ENCODE results near the gene SLC2A4.

The SLC2A4 gene

GRCh38 chr17:7307686-7308624, 26.4 kb downstream of the SLC2A4 start:
- no peak for DNase-seq

GRCh38 chr17:7308625-7309433, 27.3 kb downstream of the SLC2A4 start:
- DNase-seq = peak; percentile 66

DNA sequence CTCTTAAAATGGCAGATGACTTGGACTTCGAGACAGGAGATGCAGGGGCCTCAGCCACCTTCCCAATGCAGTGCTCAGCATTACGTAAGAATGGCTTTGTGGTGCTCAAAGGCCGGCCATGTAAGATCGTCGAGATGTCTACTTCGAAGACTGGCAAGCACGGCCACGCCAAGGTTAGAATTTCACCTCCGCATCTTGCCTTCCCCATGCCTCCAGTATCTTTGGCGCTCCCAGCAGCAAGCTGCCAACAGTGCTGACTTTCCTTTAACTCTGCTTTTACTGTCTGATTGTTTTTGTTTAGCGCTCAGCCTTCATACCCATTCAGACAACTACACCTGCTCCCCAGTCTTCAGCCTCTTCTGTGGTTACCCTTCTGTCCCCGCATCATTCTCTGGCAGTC, 28.1 kb downstream of the SLC2A4 start:
- DNase-seq = no peak

DNA sequence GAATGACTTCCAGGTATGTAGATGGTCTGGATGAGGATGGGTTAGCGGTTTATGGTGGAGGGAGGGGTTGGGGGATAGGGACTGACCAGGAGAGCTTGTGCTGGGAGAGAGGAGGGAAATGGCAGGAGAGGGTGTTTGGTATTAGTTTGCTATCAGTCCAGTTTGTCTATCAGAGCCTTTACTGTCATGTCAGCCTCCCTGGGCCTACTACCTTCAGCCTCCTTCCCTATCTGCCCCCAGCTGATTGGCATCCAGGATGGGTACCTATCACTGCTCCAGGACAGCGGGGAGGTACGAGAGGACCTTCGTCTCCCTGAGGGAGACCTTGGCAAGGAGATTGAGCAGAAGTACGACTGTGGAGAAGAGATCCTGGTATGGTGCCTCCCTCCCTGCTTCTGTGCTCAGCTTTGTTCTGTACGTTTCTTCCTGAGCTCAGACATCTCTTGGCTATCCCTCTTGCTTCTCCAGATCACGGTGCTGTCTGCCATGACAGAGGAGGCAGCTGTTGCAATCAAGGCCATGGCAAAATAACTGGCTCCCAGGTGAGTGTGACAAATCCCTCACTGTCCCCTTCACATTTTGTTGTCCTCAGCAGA, 29.7 kb downstream of the SLC2A4 start:
- DNase-seq = no peak

- no peak for DNase-seq
Measured at GRCh38 chr17:7312432-7313087, 31.0 kb downstream of the SLC2A4 start.

GRCh38 chr17:7313088-7313889, 31.8 kb downstream of the SLC2A4 start:
- DNase-seq = no peak

DNA sequence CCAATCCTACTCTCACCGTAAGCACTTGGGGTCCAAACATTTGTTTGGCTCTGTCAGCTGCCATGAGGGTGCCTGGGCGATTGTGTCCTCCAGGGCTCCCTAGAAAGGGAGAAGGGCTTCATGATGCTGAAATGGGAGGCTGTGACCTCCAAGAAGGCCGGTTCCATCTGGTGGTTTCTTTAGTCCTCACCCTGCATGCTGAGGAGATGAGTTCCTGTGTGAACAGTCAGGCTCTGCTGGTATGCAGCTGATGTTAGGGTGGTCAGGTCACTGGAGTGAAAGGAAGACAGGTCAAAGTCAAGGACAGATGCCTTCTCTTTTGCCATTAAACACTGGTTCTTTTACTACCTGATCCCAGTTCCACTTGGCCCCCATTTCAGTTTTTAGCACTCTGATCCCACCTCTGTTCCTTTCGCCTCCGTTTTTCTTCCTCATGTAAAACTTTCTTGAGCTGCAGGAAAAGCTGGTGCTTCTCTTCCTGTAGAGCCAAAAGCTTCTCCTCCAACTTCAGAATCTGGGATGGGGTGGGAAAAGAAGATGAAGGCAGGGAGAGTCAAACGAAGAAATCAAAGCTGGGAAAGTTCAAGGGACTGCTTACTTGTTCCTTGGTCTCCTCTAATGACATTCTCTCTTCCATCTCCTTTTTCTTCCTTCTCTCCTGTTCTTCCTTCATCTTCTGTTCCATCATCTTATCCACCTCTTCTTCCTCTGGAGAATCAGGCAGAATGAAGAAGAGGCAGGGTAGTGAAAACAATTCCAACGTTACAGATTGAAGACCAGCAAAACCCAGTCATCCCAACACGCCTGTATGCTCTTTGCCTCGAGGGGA, 32.6 kb downstream of the SLC2A4 start:
- no peak for DNase-seq

- DNase-seq = peak; percentile 74
Measured at GRCh38 chr17:7314719-7315569, 33.4 kb downstream of the SLC2A4 start, which contains the start of gene GPS2. GPS2 (minus strand) TSS chr17:7315360; CDS start chr17:7315052, 308 bp downstream.

DNA sequence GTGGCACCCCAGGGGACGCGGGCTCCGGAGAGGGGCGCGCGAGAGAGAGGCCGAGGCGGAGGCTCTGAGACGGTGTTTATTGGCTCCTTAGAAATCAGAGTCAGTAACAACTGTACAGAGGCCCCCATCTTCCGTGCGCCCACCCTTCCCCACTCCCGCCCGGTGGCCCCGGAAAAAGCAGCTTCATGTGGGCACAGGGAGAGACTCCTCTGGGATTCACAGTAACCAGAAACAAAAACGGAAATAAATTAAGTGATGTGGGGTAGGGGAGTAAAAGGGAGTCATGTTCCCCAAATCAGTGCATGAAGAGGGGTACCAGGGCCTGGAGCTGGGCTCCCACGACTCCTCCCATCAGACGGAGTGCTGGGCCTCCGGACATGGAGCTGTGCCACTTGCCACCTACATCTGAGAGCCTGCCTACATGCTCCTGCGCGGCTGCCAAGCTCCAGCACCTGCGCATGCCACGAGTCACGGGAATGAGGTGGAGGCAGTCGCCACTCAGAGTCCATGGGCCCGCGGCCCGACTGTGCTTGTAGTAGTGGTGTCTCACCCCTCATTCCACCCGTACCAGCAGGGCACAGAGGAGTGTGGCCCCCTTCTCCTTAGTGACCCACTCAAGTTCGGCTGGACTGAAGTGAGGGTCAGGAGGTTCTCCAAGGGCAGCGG, 34.2 kb downstream of the SLC2A4 start:
- DNase-seq = no peak

DNA sequence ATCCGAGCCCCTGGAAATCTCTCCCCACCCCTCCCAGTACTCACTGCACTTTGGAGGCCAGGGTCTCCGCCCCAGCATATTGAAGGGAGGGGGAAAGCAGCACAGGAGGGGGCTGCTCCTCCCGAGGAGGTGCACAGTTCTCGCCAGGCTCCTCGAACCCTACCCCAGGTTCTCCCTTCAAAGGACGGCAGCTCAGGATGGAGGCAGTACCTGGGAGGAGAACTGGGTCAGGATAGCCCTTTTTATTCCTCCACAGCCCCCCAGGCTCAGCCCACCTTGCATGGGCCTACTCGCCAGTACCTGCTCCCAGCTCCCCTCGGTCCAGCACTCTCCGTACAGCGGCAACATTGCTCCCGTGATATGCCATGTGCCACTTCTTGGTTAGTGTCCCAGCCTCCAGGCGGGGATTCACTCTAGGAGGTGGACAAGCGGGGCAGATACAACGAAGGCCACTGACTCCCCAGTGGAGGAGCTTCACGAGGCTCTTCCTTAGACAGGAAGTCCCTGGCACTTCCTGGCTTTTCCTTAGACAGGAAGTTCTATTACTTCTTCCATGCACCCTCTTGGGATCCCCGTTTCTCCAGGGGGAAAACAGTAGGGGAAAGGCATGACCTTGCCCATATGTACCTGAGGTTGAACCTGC, 35.8 kb downstream of the SLC2A4 start:
- no peak for DNase-seq

GRCh38 chr17:7318121-7318860, 36.8 kb downstream of the SLC2A4 start:
- no peak for DNase-seq

- DNase-seq = no peak
Measured at GRCh38 chr17:7321466-7321865, 39.9 kb downstream of the SLC2A4 start.

DNA sequence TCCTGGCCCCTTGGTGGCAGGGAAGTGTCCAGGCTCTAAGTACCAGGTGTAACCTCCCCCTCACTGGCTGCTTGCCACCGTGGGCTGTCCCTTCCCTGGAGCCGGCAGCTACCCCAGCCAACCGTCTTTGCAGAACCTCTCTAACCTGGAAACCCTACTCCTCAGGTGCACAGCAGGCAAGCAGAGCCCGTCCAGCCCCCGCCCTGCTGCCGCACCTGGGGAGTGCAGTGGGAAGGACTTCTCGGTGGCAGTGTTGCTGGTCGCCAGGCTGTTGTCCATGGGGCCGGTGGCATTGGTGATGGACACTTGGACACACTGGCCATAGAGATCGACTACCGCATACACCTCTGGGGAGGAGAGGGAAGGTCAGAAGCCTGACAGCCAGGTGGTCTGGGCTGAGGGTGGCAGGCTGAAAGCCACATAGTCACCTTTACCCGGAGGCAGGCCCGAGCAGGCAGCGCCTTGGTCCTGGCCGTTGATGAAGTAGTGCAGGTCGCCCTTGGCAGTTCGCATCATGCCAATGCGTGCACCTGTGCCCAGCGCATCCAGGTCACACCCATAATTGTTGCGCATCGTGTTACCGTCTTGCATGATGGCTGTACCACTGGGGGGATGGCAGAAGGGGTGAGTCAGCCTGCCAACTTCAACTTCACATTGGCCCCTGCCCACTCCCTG, 41.1 kb downstream of the SLC2A4 start:
- no peak for DNase-seq

- no peak for DNase-seq
Measured at GRCh38 chr17:7323731-7324437, 42.4 kb downstream of the SLC2A4 start.

DNA sequence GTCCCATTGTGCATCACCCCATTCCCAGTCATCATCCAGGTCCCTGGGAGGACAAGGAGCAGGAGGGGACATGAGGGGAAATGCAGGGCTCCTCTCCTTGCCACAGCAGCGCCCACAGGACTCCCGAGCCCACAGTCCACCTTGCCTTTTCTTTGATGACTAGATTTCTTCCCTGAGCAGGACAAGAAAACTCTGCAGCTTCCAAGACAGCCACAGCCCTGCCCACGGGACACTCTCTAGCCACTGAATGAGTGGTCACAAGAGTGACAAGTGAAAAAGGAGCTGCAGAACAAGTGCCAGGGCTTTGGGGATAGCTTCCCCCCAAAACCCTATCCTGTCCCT, 42.9 kb downstream of the SLC2A4 start:
- no peak for DNase-seq

GRCh38 chr17:7325031-7325528, 43.6 kb downstream of the SLC2A4 start:
- DNase-seq = no peak

DNA sequence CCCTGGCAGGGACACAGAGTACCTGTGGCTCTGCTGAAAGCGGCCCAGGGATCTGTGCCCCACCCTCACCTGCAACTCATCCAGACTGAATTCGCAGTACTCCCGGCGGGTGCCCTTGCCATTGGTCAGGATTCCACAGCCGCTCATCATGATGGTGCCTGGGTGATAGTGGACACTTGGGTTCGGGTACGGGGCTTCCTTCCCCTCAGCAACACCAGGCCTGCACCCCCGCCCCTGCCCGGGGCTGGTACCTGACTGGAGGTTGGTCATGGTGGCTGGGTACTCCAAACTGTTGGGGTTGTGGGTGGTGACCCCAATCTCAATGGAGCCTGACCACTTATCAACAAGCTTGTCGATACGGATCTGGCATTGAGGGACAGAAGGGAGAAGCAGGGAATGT, 44.7 kb downstream of the SLC2A4 start:
- no peak for DNase-seq
